Cardiac fibroblast (primary cell): ENCODE data around the gene ANKRD22.

Experiments used
- DNase-seq, 2 donors: peaks; one replicate each; pipeline versions ENCODE4 v3.0.0 to v3.0.0-alpha.2; 2010; ENCODE audit warnings: low read depth in 2 of 2
- H3K4me3 ChIP-seq, 2 donors: replicated peaks in 1 of 2; 1 replicate in 1 of 2; 2 replicates in 1 of 2; pipeline ENCODE4 v1.5.1; 2011; ENCODE audit warnings: low read depth in 2 of 2, low read length in 2 of 2, mild to moderate bottlenecking in 2 of 2, moderate library complexity in 1 of 2
- TF ChIP-seq, protein P1 (sequence below): IDR thresholded peaks from one replicate; pipeline ENCODE4 v1.5.1; 2011; ENCODE audit warnings: low read depth, mild to moderate bottlenecking, low read length, inconsistent platforms

The ANKRD22 gene

DNA sequence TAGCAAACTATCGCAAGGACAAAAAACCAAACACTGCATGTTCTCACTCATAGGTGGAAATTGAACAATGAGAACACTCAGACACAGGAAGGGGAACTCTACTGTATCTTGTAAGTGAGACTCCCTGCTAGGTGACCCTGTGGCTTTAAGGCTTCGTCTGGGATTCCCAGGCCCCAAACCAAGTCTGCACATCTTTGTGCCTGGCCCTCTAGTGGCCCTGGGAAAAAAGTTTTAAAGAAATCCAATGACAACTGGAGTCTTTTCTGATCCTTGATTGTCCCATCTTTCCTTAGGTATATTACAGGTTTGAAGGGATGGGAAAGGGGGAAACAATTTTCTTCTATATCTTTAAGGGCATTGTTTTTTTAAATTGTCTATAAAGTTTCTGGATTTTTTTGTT is 59.7 kb downstream of the ANKRD22 start:
- peak in 1 of 2 donors; percentile 45 for DNase-seq
- TF ChIP-seq, protein P1, sequence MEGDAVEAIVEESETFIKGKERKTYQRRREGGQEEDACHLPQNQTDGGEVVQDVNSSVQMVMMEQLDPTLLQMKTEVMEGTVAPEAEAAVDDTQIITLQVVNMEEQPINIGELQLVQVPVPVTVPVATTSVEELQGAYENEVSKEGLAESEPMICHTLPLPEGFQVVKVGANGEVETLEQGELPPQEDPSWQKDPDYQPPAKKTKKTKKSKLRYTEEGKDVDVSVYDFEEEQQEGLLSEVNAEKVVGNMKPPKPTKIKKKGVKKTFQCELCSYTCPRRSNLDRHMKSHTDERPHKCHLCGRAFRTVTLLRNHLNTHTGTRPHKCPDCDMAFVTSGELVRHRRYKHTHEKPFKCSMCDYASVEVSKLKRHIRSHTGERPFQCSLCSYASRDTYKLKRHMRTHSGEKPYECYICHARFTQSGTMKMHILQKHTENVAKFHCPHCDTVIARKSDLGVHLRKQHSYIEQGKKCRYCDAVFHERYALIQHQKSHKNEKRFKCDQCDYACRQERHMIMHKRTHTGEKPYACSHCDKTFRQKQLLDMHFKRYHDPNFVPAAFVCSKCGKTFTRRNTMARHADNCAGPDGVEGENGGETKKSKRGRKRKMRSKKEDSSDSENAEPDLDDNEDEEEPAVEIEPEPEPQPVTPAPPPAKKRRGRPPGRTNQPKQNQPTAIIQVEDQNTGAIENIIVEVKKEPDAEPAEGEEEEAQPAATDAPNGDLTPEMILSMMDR, result peak; percentile 63

DNA sequence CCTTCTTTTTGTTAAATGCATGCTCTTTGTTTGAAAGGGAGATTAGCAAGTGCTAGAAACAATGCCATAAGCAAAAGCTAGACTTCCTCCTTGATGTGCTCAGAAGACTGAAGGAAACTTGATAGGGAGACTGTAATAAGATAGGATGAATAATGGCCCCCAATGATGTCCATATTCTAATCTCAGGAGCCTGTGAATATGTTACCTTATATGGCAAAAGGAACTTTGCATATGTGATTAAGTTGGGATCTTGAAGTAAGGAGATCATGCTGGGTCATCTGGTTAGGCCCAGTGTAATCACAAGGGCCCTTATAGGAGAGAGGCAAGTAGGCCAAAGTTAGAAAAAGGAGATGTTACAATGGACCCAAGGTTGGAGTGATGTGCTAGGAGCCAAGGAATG is 62.7 kb downstream of the ANKRD22 start:
- no peak overlapping the region for H3K4me3 ChIP-seq

More for the DNA sequence above, 59.7 kb downstream of the ANKRD22 start:
- no peak overlapping the region for H3K4me3 ChIP-seq

DNA sequence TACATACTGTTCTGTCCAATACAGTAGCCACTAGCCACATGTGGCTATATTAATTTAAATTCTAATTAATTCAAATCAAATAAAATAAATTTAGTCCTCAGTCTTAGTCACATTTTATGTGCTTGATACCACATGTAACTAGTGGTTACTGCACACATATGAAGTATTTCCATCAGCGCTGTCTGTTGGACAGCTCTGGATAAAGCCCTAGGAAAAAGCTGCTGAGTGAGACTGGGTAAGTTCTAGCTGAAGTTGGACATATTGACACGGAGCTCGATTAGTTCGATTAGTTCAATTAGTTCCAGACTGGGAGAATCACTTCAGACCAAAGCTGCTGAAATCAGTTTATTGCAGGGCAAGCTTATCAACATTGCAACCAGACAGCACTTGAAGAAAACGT is 64.2 kb downstream of the ANKRD22 start:
- TF ChIP-seq, protein P1, result no peak
- DNase-seq, result no peak
- H3K4me3 ChIP-seq, result no peak overlapping the region

More for the DNA sequence above, 62.7 kb downstream of the ANKRD22 start:
- no peak for DNase-seq
- TF ChIP-seq, protein P1, result no peak

DNA sequence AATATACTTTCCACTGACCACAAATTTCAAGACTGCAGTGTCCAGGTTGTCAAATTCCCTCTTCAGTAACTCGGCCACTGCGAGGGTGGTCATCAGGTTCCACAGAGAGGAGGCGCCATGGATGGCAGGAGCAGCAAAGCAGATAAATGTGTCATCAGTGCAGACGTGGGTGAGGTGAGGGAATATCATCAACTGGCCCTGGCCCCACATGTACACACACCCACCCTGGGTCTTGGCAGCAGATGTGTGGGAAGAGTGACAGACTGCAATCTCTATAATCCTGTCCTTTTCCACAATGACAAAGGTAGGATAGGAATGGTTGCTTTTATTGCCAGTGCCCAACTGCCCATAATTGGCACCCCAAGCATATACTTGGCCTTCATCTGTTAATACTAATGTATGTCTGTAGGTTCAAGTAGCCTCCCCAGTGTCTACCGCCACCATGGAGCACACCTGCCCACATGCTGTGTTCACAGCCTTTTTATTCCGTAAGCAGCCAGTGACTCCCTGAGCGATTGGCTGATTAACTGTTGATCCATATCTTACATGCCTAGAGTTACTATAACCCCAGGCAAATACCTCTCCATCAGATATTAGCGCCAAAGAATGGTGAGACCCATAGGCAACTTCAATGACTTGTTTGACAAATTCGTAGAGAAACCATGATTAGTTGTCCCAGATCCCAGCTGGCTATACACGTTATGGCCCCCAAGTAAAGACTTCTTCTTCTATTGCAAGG is 65.4 kb downstream of the ANKRD22 start:
- H3K4me3 ChIP-seq, result no peak overlapping the region
- no peak for DNase-seq
- TF ChIP-seq, protein P1, result no peak

DNA sequence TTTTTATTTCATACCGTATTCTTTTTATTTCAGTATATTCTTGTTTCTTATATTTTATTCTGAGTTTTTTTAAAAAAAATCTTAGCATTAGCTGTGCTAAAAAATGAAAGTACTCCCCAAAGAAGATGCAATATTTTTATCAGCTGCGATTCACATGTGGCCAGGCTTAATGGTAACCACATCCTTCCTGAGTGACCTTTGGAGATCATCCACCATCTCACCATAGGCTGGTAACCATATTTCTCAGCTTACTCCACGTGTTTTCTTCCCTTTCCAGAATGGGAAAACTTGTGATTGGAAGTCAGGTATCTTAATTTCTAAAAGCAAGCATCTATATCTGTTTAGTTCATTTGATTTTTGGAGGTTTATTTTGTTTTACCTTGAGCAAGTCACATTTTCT is 67.9 kb downstream of the ANKRD22 start:
- TF ChIP-seq, protein P1, result no peak
- DNase-seq, result peak in 1 of 2 donors; percentile 15

DNA sequence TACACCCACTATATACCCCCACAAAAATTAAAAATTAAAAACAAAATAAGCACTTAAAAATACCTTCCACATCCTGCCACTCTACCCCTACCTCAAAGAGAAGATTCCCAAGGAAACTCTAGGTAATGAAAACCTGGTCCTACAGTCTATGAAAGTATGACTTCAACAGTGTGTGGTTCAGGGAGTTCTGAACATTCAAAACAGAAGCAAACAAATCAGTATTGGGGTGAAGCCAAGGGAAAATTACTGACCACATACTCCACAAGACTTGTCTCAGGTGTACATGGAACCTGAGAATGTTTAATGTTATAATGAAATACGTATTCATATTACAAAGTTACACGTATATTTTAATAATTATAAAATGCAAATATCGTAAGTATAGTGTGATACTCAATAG is 69.4 kb downstream of the ANKRD22 start:
- DNase-seq, result no peak
- TF ChIP-seq, protein P1, result no peak
- no peak overlapping the region for H3K4me3 ChIP-seq

More for the DNA sequence above, 67.9 kb downstream of the ANKRD22 start:
- no peak overlapping the region for H3K4me3 ChIP-seq
